CD4-positive, alpha-beta T cell treated with Interleukin-4 for 4 hours (primary cell): ENCODE data around the gene FBLIM1.
"Not testable (repeated sequence)": the region's sequence is repeated elsewhere in the genome, so short reads cannot be mapped to it uniquely, and the experiment has no call there.

Experiments
- DNase-seq: peaks from one replicate; pipeline ENCODE4 v3.0.0-alpha.2; 2020

Gene FBLIM1

DNA sequence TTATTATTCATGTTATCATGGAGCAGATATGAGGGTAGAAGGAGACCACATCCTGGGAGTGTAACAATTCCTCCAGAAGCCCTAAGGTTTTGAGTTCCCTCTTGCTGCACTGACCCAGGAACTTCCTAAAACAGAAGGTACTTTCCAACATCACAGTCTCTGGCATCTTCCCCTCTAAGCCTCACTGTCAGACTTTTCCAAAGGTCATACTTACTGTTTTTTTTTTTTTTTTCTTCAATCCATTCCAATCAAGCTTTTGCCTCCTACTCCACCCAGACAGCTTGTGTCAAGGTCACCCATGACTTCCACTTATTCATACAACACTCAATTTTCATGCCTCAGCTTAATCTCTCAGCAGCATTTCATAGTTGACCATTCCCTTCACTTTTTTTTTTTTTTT is 67.2 kb downstream of the FBLIM1 start:
- DNase-seq = no peak

DNA sequence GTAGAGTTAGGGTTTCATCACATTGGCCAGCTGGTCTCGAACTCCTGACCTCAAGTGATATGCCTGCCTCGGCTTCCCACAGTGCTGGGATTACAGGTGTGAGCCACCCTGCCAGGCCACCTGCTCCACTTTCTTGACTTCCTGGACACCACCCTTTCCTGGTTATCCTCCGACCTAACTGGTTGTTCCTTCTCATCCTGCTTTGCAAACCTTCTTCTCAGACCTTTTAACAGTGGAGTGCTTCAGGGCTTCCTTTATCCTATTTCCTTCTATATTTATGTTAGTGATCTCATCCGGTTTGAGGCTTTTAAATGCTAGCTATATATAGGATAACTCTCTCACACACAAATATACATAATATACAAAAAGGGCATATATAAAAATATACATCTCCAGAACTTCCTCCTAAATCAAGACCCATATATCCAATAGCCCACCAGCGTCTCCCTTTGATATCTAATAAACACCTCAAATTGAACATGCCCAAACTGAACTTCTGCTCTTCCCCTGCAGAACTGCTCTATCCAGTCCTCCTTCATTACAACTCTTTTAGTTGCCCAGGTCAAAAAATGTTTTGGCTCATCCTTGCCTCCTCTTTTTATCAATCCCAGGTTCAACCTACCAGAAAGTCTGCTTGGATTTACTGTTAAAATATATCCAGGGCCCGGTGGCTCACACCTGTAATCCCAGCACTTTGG is 68.4 kb downstream of the FBLIM1 start:
- DNase-seq = no peak

DNA sequence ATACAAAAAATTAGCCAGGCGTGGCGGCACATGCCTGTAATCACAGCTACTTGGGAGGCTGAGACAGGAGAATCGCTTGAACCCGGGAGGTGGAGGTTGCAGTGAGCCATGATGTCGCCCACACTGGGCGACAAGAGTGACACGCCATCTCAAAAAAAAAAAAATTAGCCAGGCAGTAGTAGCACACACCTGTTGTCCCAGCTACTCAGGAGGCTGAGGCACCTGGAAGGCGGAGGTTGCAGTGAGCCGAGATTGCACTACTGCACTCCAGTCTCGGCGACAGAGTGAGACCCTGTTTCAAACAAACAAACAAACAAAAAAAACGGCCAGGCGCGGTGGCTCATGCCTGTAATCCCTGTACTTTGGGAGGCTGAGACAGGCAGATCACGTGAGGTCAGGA is 69.0 kb downstream of the FBLIM1 start:
- DNase-seq = not testable (repeated sequence)

DNA sequence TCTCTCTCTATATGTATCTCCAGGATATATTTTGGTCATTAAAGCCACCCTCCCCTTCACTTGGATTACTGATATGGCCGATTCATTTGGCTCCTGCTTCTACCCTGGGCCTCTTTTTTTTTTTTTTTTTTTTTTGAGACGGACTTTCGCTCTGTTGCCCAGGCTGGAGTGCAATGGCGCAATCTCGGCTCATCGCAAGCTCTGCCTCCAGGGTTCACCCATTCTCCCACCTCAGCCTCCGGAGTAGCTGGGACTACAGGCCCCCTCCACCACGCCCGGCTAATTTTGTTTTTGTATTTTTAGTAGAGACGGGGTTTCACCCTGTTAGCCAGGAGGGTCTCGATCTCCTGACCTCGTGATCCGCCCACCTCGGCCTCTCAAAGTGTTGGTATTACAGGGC is 70.3 kb downstream of the FBLIM1 start:
- DNase-seq = not testable (repeated sequence)

DNA sequence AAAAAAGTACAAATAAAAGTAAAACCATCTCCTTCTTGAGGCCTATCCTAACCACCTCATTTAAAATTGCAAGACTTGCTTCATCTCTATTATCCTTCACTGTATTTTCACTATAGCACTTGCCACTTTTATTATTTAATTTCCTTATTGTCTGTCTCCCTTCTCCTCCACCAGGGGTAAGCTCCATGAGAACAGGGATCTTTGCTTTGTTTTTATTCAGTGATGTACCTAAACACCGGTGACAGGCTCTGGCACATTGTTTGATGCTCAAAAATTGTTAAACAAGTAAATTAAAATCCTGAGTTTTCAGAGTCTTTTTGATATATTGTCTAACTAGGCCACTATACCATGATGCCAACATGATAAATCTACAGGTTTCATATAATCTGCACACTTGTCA is 71.7 kb downstream of the FBLIM1 start:
- DNase-seq = no peak

- peak; percentile 64 for DNase-seq
Observed at GRCh38 chr1:15833069-15833679, 74.6 kb downstream of the FBLIM1 start.

- peak; percentile 58 for DNase-seq
Observed at GRCh38 chr1:15833842-15834405, 75.3 kb downstream of the FBLIM1 start.

DNA sequence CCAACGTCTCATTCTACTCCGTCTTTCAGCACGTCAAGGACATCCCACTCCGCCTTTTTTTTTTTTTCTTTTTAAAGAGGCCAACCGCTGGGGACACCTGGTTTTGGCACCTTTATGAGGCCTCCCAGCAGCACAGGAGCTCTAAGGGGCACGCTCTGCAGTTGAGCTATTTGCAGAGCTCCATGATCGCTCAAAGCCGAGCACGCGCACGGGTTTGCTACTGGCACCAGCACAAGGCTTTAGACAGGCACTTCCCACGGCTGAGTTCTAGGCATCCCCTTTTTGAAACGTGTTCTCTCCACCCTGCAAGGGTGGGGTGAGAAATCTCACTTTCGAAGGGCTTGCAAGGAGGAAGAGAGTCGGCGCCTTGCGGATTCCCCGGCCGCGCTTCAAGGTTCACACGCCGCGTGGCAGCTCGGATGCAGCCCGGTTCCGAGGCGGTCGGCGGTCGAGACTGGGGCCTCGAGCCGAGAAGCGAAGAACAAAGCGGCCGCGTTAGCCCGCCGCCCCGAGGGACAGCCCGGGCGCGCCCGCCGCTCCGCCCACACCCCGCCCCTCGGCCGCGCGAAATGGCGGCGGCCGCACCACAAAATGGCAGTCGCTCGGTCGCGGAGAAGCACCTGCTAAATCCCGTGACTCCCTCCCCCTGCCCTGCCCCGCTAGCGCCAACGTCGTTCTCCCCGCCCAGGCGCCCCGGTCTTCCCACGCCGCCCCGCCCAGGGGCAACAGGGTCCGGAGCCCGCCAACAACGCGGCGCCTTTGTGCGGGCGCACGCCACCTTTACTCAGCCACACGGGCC is 76.0 kb downstream of the FBLIM1 start:
- peak; percentile 88 for DNase-seq

GRCh38 chr1:15835205-15835740 is 76.7 kb downstream of the FBLIM1 start:
- DNase-seq = peak; percentile 8

DNA sequence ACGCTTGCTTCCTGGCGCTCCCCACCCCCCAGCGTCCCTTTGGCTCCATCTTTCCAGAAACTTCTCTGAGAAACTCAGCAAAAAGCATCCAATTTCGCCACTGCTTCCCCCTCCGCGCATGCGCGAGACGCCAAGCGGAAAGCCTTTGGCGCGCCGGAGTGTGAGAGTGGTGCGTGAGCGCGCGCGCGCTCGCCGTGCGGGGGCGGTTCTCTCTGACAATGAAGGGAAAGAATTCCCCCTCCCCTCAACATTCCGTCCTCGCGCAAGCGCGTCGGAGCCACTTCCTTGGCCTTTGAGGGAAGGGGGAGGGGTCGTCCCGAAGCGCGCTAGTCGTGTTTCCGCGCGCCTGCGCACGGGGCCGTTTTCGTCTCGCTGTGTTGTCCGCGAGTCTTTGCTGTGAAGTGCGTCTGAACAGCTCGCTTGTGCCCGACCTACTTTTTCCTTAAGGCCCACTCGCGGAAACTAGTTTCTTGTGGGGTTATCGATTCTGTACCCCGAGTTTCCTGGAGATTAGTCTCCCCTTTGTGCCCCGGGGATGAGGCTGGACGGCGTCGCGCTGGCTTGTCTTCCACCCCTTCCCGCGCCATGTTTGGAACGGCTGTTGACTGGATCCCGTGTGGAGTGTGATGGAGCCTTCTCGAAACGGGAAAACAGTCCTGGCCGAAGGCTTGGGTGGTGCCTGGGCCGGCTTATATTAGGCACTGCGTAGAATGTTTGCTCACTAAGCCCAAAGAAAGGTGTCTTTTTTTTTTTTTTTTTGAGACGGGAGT is 77.3 kb downstream of the FBLIM1 start:
- DNase-seq = peak; percentile 100
